ENCODE results near the gene JUN.

The JUN gene

GRCh38 chr1:58789322-58789856, 5.5 kb upstream of the JUN start:
- no peaks in the 10 kb centered on the region for H3K36me3 ChIP-seq

GRCh38 chr1:58788259-58788658, 4.4 kb upstream of the JUN start:
- no peak overlapping the region for H3K4me3 ChIP-seq (ENCODE audit: low read depth, low read length)
- no peak overlapping the region for H3K27ac ChIP-seq
- no peaks in the 10 kb centered on the region for H3K27me3 ChIP-seq (ENCODE audit: insufficient read depth, low read depth, severe bottlenecking)
- H3K36me3 ChIP-seq: peaks cover 4% of the 10 kb centered on the region
- TF ChIP-seq CTCF (IDR thresholded peaks at IDR 0.05; ENCODE audit: low read depth, low read length): no peak
- no peak for DNase-seq
- no peaks in the 10 kb centered on the region for H3K9me3 ChIP-seq (ENCODE audit: severe bottlenecking)

More at GRCh38 chr1:58789322-58789856, 5.5 kb upstream of the JUN start:
- Histone ChIP-seq H3K27me3 (ENCODE audit: insufficient read depth, low read depth, severe bottlenecking) (no peaks in the 10 kb centered on the region), H3K4me3 (ENCODE audit: low read depth, low read length) (no peak overlapping the region), H3K9me3 (ENCODE audit: severe bottlenecking) (no peaks in the 10 kb centered on the region), H3K27ac (no peak overlapping the region)
- DNase-seq: no peak
- TF ChIP-seq CTCF (IDR thresholded peaks at IDR 0.05; ENCODE audit: low read depth, low read length): no peak

DNA sequence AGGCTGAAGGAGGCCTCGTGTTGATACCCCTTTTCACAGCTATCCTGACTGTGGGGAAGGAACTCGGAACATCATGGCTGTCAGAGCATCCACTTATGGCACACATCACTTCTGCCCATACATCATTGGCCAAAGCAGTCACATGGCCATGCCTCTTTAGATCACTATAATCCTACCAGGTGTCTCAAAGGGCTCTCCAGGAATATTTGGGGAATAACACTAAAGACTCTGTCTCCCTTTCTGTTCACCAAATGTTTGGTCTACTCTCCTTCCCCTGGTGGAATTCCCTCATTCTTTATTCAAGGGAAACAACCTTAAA, 3.0 kb upstream of the JUN start:
- H3K27me3 ChIP-seq (ENCODE audit: insufficient read depth, low read depth, severe bottlenecking): no peaks in the 10 kb centered on the region
- H3K4me3 ChIP-seq (ENCODE audit: low read depth, low read length): no peak overlapping the region
- no peak overlapping the region for H3K27ac ChIP-seq
- no peaks in the 10 kb centered on the region for H3K9me3 ChIP-seq (ENCODE audit: severe bottlenecking)
- no peak for TF ChIP-seq CTCF (IDR thresholded peaks at IDR 0.05; ENCODE audit: low read depth, low read length)
- peaks cover 15% of the 10 kb centered on the region for H3K36me3 ChIP-seq
- DNase-seq: no peak

DNA sequence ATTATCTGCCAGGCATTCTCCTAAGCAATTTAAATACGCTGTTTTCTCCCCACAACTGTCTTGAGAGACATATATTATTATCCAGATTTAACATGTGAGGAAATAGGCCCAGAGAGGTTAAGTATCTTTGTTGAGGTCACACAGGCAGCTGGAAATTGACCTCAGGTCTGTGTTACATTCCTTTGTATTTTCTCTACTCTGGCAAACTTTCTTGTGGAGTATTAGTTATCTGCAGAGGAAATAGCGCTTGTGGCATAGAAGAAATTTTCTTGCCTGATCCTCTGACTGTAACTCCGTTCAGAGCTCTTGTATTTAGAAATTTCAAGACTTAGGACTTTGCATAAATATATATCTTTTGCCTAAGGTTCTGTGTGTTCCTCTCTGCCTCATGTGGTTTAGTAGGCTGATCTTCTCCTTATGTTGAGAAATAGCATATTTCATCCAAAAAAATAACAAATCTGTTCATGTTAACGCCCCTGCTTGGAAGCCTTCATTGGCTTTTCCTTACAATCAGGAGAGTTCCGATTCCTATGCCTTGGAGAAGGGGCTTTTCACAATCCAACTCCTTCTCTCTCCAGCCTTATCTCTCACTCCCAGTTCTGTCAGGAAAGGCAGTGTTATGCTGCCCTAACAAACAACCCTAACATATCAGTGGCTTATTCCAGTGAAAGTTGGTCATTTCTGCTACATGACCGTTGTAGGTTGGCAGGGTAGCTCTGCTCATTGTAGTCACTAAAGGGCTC, 2.5 kb upstream of the JUN start:
- Histone ChIP-seq H3K27ac (no peak overlapping the region), H3K27me3 (ENCODE audit: insufficient read depth, low read depth, severe bottlenecking) (no peaks in the 10 kb centered on the region), H3K4me3 (ENCODE audit: low read depth, low read length) (no peak overlapping the region), H3K36me3 (peaks cover 19% of the 10 kb centered on the region), H3K9me3 (ENCODE audit: severe bottlenecking) (no peaks in the 10 kb centered on the region)
- DNase-seq: no peak
- TF ChIP-seq CTCF (IDR thresholded peaks at IDR 0.05; ENCODE audit: low read depth, low read length): no peak

- Histone ChIP-seq H3K9me3 (ENCODE audit: severe bottlenecking) (no peaks in the 10 kb centered on the region), H3K27ac (peak overlapping the region; percentile 96), H3K36me3 (peaks cover 27% of the 10 kb centered on the region), H3K27me3 (ENCODE audit: insufficient read depth, low read depth, severe bottlenecking) (no peaks in the 10 kb centered on the region), H3K4me3 (ENCODE audit: low read depth, low read length) (peak overlapping the region; percentile 72)
- no peak for DNase-seq
- TF ChIP-seq CTCF (IDR thresholded peaks at IDR 0.05; ENCODE audit: low read depth, low read length): no peak
Measured at GRCh38 chr1:58785442-58786058, 1.7 kb upstream of the JUN start.

All from WERI-Rb-1 (cell line).